NCI-H524 treated with DMSO at 0.1 percent for 48 hours (cell line): ENCODE results near the gene ZNF711.
"Not testable (repeated sequence)": the region's sequence is repeated elsewhere in the genome, so short reads cannot be mapped to it uniquely, and the experiment has no call there.

ENCODE experiments used
- DNase-seq: peaks from one replicate; lab custom pipeline; 2025; lab: John Stamatoyannopoulos, UW

Gene ZNF711

GRCh38 chrX:85243761-85244449, at the start of gene ZNF711, which contains the start of gene SATL1:
Gene ZNF711 (plus strand): TSS chrX:85243991. CDS start chrX:85247573, 3,582 bp downstream.
Gene SATL1 (minus strand): TSS chrX:85243779. CDS start chrX:85108968, 134,811 bp downstream.
- peak; percentile 90 for DNase-seq

- no peak for DNase-seq
Observed at GRCh38 chrX:85196319-85196718, 47.5 kb upstream of the ZNF711 start.

GRCh38 chrX:85203461-85203970, 40.3 kb upstream of the ZNF711 start:
- no peak for DNase-seq

GRCh38 chrX:85213792-85214530, 29.8 kb upstream of the ZNF711 start:
- no peak for DNase-seq

- no peak for DNase-seq
Observed at GRCh38 chrX:85215946-85216345, 27.8 kb upstream of the ZNF711 start.

GRCh38 chrX:85221361-85221760, 22.4 kb upstream of the ZNF711 start:
- DNase-seq, result no peak

GRCh38 chrX:85223359-85223758, 20.4 kb upstream of the ZNF711 start:
- DNase-seq, result no peak

- no peak for DNase-seq
Observed at GRCh38 chrX:85243155-85243554, 636 bp upstream of the ZNF711 start.

GRCh38 chrX:85244450-85245211, 840 bp downstream of the ZNF711 start:
- peak; percentile 25 for DNase-seq

- not testable (repeated sequence) for DNase-seq
Observed at GRCh38 chrX:85285286-85285685, 41.5 kb downstream of the ZNF711 start.

- no peak for DNase-seq
Observed at GRCh38 chrX:85288992-85289723, 45.4 kb downstream of the ZNF711 start.

- DNase-seq, result no peak
Observed at GRCh38 chrX:85303544-85303943, 59.8 kb downstream of the ZNF711 start.

GRCh38 chrX:85309717-85310116, 65.9 kb downstream of the ZNF711 start:
- no peak for DNase-seq

GRCh38 chrX:85311348-85311747, 67.6 kb downstream of the ZNF711 start:
- DNase-seq, result not testable (repeated sequence)
